ENCODE results near the gene C1orf216. TPM values are rescaled to one million over a fixed set of nuclear protein-coding genes. Genes with fewer than 3 reads are reported as not detected.

C1orf216 gene
- total and polyA plus RNA-seq, 2 donors (not counting 1 experiment from before 2014, with no cell fraction given) = 2.2 to 5.4 TPM

GRCh38 chr1:35668506-35668905 lies 50.2 kb downstream of the C1orf216 start:
- no peak overlapping the region for H2AFZ ChIP-seq (ENCODE audit: insufficient read depth, low read depth, low read length, poor library complexity, severe bottlenecking)
- no peaks in the 10 kb centered on the region for H4K20me1 ChIP-seq (ENCODE audit: control insufficient read depth, insufficient read depth, low read length, poor library complexity, severe bottlenecking)
- no peak overlapping the region for H3K27ac ChIP-seq (ENCODE audit: low read length in 2 of 2)
- Mint-ChIP-seq H3K9me3 (ENCODE audit: insufficient read depth) (no peaks in the 10 kb centered on the region), H3K27me3 (peaks cover 36% of the 10 kb centered on the region), H3K27ac (no peak overlapping the region), H3K4me1 (no peaks in the 10 kb centered on the region), H3K4me3 (no peak overlapping the region)
- no peak for DNase-seq
- no peaks in the 10 kb centered on the region for H3K79me2 ChIP-seq (ENCODE audit: control insufficient read depth, insufficient read depth, low read length)
- CTCF ChIA-PET = no interaction called here
- H3K4me3 ChIP-seq (ENCODE audit: control extremely low read depth in 1 of 5, extremely low read depth in 1 of 5, insufficient read depth in 1 of 5, low read depth in 2 of 5, low read length in 4 of 5) = no peak overlapping the region
- intact Hi-C loops (cut with micrococcal nuclease) = no loop called here
- peaks cover 0 to 24% (median 5%) of the 10 kb centered on the region in 4 experiments for H3K27me3 ChIP-seq (replicated peaks in 1 of 4; ENCODE audit: control extremely low read depth in 1 of 4, control insufficient read depth in 3 of 4, insufficient read depth in 4 of 4, low read length in 3 of 4)
- POLR2A ChIA-PET = no interaction called here
- no peaks in the 10 kb centered on the region for H3K36me3 ChIP-seq (replicated peaks in 1 of 2; ENCODE audit: control extremely low read depth in 1 of 2, control insufficient read depth in 1 of 2, extremely low read depth in 1 of 2, insufficient read depth in 2 of 2, low read length in 1 of 2)
- H3K4me2 ChIP-seq (replicated peaks; ENCODE audit: low read depth, low read length, poor library complexity, severe bottlenecking) = no peak overlapping the region
- H3K9ac ChIP-seq (ENCODE audit: low read length) = no peak overlapping the region
- H3K4me1 ChIP-seq (ENCODE audit: control insufficient read depth in 2 of 2, insufficient read depth in 2 of 2, low read length in 2 of 2) = no peaks in the 10 kb centered on the region
- no CpG with 5 or more reads among the region's 5 CpGs for WGBS (ENCODE audit: insufficient coverage)
- ATAC-seq (ENCODE audit: low read depth) = no peak
- H3K9me3 ChIP-seq (ENCODE audit: control extremely low read depth in 1 of 3, control insufficient read depth in 2 of 3, insufficient read depth in 1 of 3, low read length in 2 of 3) = no peaks in the 10 kb centered on the region
- no peak for TF ChIP-seq EZH2 (IDR thresholded peaks at IDR 0.05; ENCODE audit: borderline replicate concordance, insufficient read depth, low read depth, low read length, poor library complexity, severe bottlenecking)
- no peak for TF ChIP-seq CTCF (IDR thresholded peaks at IDR 0.05)

GRCh38 chr1:35666916-35667315 lies 51.8 kb downstream of the C1orf216 start:
- peaks cover 23% of the 10 kb centered on the region for H3K27me3 Mint-ChIP-seq
- Histone ChIP-seq H4K20me1 (ENCODE audit: control insufficient read depth, insufficient read depth, low read length, poor library complexity, severe bottlenecking) (no peaks in the 10 kb centered on the region), H2AFZ (ENCODE audit: insufficient read depth, low read depth, low read length, poor library complexity, severe bottlenecking) (no peak overlapping the region), H3K27me3 (replicated peaks in 1 of 4; ENCODE audit: control extremely low read depth in 1 of 4, control insufficient read depth in 3 of 4, insufficient read depth in 4 of 4, low read length in 3 of 4) (peaks cover 0 to 17% (median 4%) of the 10 kb centered on the region in 4 experiments), H3K27ac (ENCODE audit: low read length in 2 of 2) (no peak overlapping the region), H3K9ac (ENCODE audit: low read length) (no peak overlapping the region), H3K9me3 (ENCODE audit: control extremely low read depth in 1 of 3, control insufficient read depth in 2 of 3, insufficient read depth in 1 of 3, low read length in 2 of 3) (no peaks in the 10 kb centered on the region), H3K36me3 (replicated peaks in 1 of 2; ENCODE audit: control extremely low read depth in 1 of 2, control insufficient read depth in 1 of 2, extremely low read depth in 1 of 2, insufficient read depth in 2 of 2, low read length in 1 of 2) (no peaks in the 10 kb centered on the region), H3K4me1 (ENCODE audit: control insufficient read depth in 2 of 2, insufficient read depth in 2 of 2, low read length in 2 of 2) (no peaks in the 10 kb centered on the region), H3K4me3 (ENCODE audit: control extremely low read depth in 1 of 5, extremely low read depth in 1 of 5, insufficient read depth in 1 of 5, low read depth in 2 of 5, low read length in 4 of 5) (no peak overlapping the region), H3K79me2 (ENCODE audit: control insufficient read depth, insufficient read depth, low read length) (no peaks in the 10 kb centered on the region), H3K4me2 (replicated peaks; ENCODE audit: low read depth, low read length, poor library complexity, severe bottlenecking) (no peak overlapping the region)
- POLR2A ChIA-PET = no interaction called here
- H3K27ac Mint-ChIP-seq = no peak overlapping the region
- ATAC-seq (ENCODE audit: low read depth) (no peak), DNase-seq (no peak)
- TF ChIP-seq CTCF (IDR thresholded peaks at IDR 0.05) (no peak), EZH2 (IDR thresholded peaks at IDR 0.05; ENCODE audit: borderline replicate concordance, insufficient read depth, low read depth, low read length, poor library complexity, severe bottlenecking) (no peak)
- CTCF ChIA-PET = no interaction called here
- WGBS (ENCODE audit: insufficient coverage) = 43% methylated on average over 1 of the region's 1 CpG
- intact Hi-C loops (cut with micrococcal nuclease) = no loop called here
- H3K9me3 Mint-ChIP-seq (ENCODE audit: insufficient read depth) = no peaks in the 10 kb centered on the region
- H3K4me3 Mint-ChIP-seq = no peak overlapping the region
- no peaks in the 10 kb centered on the region for H3K4me1 Mint-ChIP-seq
